NB4 (cell line): ENCODE data around the gene TRAPPC2L.

ENCODE experiments used
- DNase-seq: peaks from one replicate; pipeline ENCODE4 v3.0.0; 2010; ENCODE audit warnings: low read depth
- H3K4me3 ChIP-seq: one replicate; pipeline ENCODE4 v1.5.1; 2011; ENCODE audit warnings: mild to moderate bottlenecking, low read depth, low read length, moderate library complexity
- MYC ChIP-seq: IDR thresholded peaks from 2 replicates; pipeline ENCODE4 v1.6.1; 2011; ENCODE audit warnings: low read depth, low read length
- POLR2A ChIP-seq: IDR thresholded peaks from 2 replicates; pipeline ENCODE4 v1.6.1; 2011; ENCODE audit warnings: mild to moderate bottlenecking; ENCODE audit not compliant: insufficient read length; ENCODE audit errors: extremely low read depth
- TF ChIP-seq, protein P1 (sequence below): IDR thresholded peaks from 2 replicates; pipeline ENCODE4 v1.6.1; 2011; ENCODE audit warnings: low read depth, low read length
- TF ChIP-seq, protein P2 (sequence below): IDR thresholded peaks from one replicate; pipeline ENCODE4 v1.5.1; 2012; ENCODE audit warnings: low read depth, low read length

Gene TRAPPC2L

DNA sequence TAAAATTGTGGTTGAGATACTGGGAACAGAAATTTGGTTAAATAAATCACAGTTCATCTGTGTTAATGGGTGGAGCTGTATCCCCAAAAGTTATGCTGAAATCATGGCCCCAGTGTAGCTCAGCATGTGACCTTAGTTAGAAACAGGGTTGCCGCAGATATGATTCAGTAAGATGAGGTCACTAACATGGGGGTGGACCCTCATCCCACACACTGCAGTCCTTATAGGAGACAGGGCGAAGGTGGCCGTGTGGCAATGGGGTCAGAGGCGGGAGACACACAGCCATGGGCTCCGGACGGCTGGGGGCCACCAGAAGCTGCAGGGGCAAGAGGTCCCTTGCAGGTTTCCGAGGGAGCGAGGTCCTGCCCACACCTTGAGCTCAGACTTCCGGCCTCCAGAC is 10.8 kb upstream of the TRAPPC2L start:
- DNase-seq = no peak
- no peak for TF ChIP-seq MYC
- no peak for TF ChIP-seq POLR2A
- TF ChIP-seq, protein P1, sequence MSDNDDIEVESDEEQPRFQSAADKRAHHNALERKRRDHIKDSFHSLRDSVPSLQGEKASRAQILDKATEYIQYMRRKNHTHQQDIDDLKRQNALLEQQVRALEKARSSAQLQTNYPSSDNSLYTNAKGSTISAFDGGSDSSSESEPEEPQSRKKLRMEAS = no peak
- TF ChIP-seq, protein P2, sequence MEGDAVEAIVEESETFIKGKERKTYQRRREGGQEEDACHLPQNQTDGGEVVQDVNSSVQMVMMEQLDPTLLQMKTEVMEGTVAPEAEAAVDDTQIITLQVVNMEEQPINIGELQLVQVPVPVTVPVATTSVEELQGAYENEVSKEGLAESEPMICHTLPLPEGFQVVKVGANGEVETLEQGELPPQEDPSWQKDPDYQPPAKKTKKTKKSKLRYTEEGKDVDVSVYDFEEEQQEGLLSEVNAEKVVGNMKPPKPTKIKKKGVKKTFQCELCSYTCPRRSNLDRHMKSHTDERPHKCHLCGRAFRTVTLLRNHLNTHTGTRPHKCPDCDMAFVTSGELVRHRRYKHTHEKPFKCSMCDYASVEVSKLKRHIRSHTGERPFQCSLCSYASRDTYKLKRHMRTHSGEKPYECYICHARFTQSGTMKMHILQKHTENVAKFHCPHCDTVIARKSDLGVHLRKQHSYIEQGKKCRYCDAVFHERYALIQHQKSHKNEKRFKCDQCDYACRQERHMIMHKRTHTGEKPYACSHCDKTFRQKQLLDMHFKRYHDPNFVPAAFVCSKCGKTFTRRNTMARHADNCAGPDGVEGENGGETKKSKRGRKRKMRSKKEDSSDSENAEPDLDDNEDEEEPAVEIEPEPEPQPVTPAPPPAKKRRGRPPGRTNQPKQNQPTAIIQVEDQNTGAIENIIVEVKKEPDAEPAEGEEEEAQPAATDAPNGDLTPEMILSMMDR = no peak
- no peak overlapping the region for H3K4me3 ChIP-seq

DNA sequence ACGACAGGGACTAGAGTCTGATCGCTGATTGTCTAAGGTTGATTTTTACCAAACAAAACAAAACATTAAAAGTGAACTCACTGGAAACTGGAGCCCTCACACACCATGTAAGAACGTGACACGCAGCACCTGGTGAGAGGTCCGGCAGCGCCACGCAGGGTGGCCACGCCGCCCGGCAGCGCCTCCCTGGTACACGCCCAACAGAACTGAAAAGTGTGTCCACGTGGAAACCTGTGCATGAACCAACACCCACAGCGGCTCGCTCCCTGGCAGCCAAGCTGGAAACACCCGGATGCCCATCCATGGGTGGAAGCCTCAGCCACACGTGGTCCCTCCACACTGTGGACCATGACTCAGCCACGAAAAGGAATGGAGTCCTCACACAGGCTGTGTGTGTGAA is 9.3 kb upstream of the TRAPPC2L start:
- no peak overlapping the region for H3K4me3 ChIP-seq
- TF ChIP-seq, protein P2 = no peak
- TF ChIP-seq MYC (no peak), POLR2A (no peak)
- TF ChIP-seq, protein P1 = no peak

DNA sequence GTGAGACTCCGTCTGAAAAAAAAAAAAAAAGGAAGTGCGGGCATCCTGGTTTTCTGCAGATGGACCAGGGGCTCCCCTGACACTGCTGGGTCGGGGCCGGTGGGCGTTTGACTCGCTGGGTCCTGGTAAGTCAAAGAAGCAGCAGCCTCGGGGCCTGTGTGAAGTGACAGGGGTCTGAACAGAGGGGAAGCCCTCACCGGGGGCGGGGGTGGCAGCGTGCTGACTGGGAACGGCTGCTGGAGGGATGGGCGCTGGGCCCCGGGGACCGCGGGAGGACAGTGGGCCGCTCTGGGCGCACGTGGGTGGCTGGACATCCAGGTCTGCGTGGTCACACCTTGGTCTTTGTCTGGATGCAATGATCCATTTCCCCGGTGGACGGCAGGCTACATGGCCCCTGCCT is 8.4 kb upstream of the TRAPPC2L start:
- TF ChIP-seq, protein P1 = no peak
- TF ChIP-seq, protein P2 = no peak
- no peak for TF ChIP-seq POLR2A
- TF ChIP-seq MYC = no peak
- no peak overlapping the region for H3K4me3 ChIP-seq
- no peak for DNase-seq

More for the DNA sequence above, 9.3 kb upstream of the TRAPPC2L start:
- no peak for DNase-seq

DNA sequence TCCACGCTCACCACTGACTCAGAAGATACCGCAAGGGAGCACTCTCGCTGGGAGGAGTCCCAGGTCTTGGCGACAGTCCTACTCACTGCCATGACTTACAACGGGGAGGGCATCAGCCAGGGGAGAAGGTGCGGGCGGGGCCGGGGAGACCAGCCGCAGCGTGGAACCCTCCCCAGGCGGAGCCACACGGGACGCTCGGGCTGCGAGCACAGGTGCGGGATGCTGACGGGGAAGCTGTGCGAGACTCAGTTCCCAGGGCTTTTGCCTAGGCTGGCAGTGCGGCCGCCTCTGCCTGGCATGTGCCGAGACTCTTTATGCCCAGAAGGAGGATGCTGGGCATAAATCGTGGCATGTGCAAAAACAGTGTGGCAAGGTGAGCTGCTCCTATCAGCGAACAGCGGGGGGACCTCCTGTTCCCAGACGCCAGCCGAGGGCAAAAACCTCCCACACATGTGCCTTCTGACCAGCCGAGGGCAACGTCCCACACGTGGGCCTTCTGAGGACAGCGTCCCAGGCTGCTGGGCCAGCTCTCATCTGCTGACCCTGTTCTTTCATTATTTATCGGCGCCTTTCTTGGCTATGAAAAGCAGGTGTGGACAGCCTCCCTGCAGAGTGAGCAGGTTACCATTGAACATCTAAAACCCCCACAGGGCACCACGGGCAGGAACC is 6.3 kb upstream of the TRAPPC2L start:
- H3K4me3 ChIP-seq = no peak overlapping the region
- TF ChIP-seq, protein P2 = no peak
- TF ChIP-seq MYC (no peak), POLR2A (no peak)
- TF ChIP-seq, protein P1 = no peak
- DNase-seq = no peak

DNA sequence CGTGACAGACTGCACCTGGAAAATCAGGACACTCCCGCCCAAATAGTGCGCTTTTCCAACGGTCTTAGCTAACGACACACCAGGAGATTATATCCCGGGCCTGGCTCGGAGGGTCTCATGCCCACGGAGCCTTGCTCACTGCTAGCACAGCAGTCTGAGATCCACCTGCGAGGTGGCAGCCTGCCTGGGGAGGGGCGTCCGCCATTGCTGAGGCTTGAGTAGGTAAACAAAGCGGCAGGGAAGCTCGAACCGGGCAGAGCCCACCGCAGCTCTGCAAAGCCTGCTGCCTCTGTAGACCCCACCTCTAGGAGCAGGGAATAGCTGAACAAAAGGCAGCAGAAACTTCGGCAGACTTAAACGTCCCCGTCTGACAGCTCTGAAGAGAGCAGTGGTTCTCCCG is 5.3 kb upstream of the TRAPPC2L start:
- H3K4me3 ChIP-seq = no peak overlapping the region
- TF ChIP-seq, protein P1 = no peak
- TF ChIP-seq, protein P2 = no peak
- TF ChIP-seq POLR2A (no peak), MYC (no peak)

More for the DNA sequence above, 5.3 kb upstream of the TRAPPC2L start:
- DNase-seq = no peak
